Activated CD4-positive, alpha-beta T cell treated with anti-CD3 and anti-CD28 coated beads, Interleukin-2, amount 10 ng/mL, durations not matched to agents 24 days and 14 days (primary cell): ENCODE data around the gene LHCGR. TPM values are rescaled to one million over a fixed set of nuclear protein-coding genes. Genes with fewer than 3 reads are reported as not detected.
"Not testable (repeated sequence)": the region's sequence is repeated elsewhere in the genome, so short reads cannot be mapped to it uniquely, and the experiment has no call there.

Experiments
- DNase-seq: peaks from one replicate; pipeline ENCODE4 v3.0.0; 2022
- H3K27ac Mint-ChIP-seq: one replicate; pipeline ENCODE4 v1.8.0; 2022; ENCODE audit warnings: mild to moderate bottlenecking, mixed read lengths
- H3K27me3 Mint-ChIP-seq: one replicate; pipeline ENCODE4 v1.8.0; 2022; ENCODE audit warnings: mixed read lengths
- H3K36me3 Mint-ChIP-seq: one replicate; pipeline ENCODE4 v1.8.0; 2022; ENCODE audit warnings: low read depth, mild to moderate bottlenecking, mixed read lengths
- H3K4me1 Mint-ChIP-seq: one replicate; pipeline ENCODE4 v1.8.0; 2021; ENCODE audit warnings: mixed read lengths
- H3K4me3 Mint-ChIP-seq: one replicate; pipeline ENCODE4 v1.8.0; 2022; ENCODE audit warnings: mild to moderate bottlenecking, moderate library complexity, mixed read lengths
- H3K9me3 Mint-ChIP-seq: one replicate; pipeline ENCODE4 v1.8.0; 2021; ENCODE audit warnings: mixed read lengths
- intact Hi-C: fragments of 100-400 bp; cut with micrococcal nuclease; formaldehyde crosslinking; loops from one replicate; pipeline ENCODE4 v1.15.1; 2023
- total RNA-seq: library from RNA; stranded (reverse); gene quantifications from 2 replicates; pipeline ENCODE4 v1.2.3, GENCODE V29; 2022

The LHCGR gene
- total RNA-seq, 1 donor from 2014 or later, result not detected

DNA sequence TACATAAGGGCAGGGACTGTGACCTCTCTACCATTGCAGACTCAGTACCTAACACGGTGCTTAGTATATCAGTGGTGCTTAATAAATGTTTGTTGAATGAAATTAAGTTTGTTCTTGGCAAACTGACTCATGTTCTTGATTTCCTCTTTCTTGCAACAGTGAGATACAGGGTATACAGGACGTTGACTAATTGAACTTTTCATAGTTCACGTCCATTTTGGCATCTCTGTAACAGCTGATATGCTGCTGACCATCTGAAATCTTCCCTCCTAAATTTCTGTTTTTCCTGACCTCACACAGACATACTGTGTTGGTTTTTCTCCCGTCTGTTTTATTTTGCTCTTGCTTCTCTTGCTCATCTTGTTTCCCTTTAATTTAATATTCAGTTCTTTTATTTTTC lies 44.2 kb downstream of the LHCGR start:
- no peak for DNase-seq
- no peaks in the 10 kb centered on the region for H3K9me3 Mint-ChIP-seq
- no peaks in the 10 kb centered on the region for H3K36me3 Mint-ChIP-seq
- H3K27me3 Mint-ChIP-seq, result peaks cover 2% of the 10 kb centered on the region
- no peak overlapping the region for H3K4me3 Mint-ChIP-seq
- H3K27ac Mint-ChIP-seq, result no peak overlapping the region
- H3K4me1 Mint-ChIP-seq, result no peaks in the 10 kb centered on the region
- intact Hi-C loops, result no loop called here

- Mint-ChIP-seq H3K27me3 (peaks cover 2% of the 10 kb centered on the region), H3K27ac (no peak overlapping the region), H3K4me3 (no peak overlapping the region), H3K4me1 (no peaks in the 10 kb centered on the region), H3K9me3 (no peaks in the 10 kb centered on the region), H3K36me3 (no peaks in the 10 kb centered on the region)
- intact Hi-C loops, result no loop called here
- no peak for DNase-seq
These were observed 46.2 kb downstream of the LHCGR start for GRCh38 chr2:48709096-48710034.

- intact Hi-C loops, result no loop called here
- Mint-ChIP-seq H3K36me3 (no peaks in the 10 kb centered on the region), H3K4me1 (no peaks in the 10 kb centered on the region), H3K27me3 (peaks cover 2% of the 10 kb centered on the region), H3K27ac (no peak overlapping the region), H3K4me3 (no peak overlapping the region), H3K9me3 (no peaks in the 10 kb centered on the region)
- DNase-seq, result peak; percentile 60
These were observed 48.1 kb downstream of the LHCGR start for GRCh38 chr2:48707466-48707865.

GRCh38 chr2:48703621-48704020 lies 51.9 kb downstream of the LHCGR start:
- H3K36me3 Mint-ChIP-seq, H3K9me3 Mint-ChIP-seq, DNase-seq, H3K27me3 Mint-ChIP-seq, H3K4me3 Mint-ChIP-seq, H3K27ac Mint-ChIP-seq, intact Hi-C loops, H3K4me1 Mint-ChIP-seq: not testable (repeated sequence)

DNA sequence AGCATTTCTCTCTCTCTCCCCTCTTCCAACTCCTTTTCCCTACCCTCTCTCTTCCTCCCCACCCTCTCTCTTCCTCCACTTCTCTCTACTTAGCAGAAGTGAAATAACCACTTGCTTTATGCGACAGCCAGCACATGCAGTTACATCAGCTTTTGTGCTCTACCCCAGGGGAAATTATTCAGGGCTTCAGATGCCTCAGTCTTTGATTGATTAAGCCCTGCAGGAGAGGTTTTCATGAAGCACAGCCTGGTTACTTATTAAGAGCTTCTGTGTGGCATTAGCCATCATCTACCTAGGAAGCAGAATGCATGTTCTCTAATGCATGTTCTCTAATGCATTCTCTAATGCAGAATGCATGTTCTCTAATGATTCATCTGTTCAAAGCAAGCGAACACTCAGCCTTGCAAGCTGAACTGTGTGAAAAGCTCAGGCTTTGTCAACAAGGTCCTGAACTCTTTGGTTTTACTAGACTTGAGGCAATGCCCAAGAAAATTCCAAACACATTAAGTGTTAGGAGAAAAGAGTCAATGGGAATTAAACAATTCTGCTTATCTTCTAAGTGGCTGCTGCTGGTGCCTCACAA lies 56.1 kb downstream of the LHCGR start:
- intact Hi-C loops, result no loop called here
- H3K27me3 Mint-ChIP-seq, result no peaks in the 10 kb centered on the region
- no peaks in the 10 kb centered on the region for H3K9me3 Mint-ChIP-seq
- DNase-seq, result no peak
- H3K4me3 Mint-ChIP-seq, result no peak overlapping the region
- no peaks in the 10 kb centered on the region for H3K4me1 Mint-ChIP-seq
- H3K27ac Mint-ChIP-seq, result no peak overlapping the region
- no peaks in the 10 kb centered on the region for H3K36me3 Mint-ChIP-seq

- no peak overlapping the region for H3K4me3 Mint-ChIP-seq
- H3K9me3 Mint-ChIP-seq, result no peaks in the 10 kb centered on the region
- intact Hi-C loops, result no loop called here
- H3K4me1 Mint-ChIP-seq, result no peaks in the 10 kb centered on the region
- no peak for DNase-seq
- H3K36me3 Mint-ChIP-seq, result no peaks in the 10 kb centered on the region
- no peak overlapping the region for H3K27ac Mint-ChIP-seq
- H3K27me3 Mint-ChIP-seq, result peaks cover 3% of the 10 kb centered on the region
These were observed 58.6 kb downstream of the LHCGR start for GRCh38 chr2:48696881-48697280.

DNA sequence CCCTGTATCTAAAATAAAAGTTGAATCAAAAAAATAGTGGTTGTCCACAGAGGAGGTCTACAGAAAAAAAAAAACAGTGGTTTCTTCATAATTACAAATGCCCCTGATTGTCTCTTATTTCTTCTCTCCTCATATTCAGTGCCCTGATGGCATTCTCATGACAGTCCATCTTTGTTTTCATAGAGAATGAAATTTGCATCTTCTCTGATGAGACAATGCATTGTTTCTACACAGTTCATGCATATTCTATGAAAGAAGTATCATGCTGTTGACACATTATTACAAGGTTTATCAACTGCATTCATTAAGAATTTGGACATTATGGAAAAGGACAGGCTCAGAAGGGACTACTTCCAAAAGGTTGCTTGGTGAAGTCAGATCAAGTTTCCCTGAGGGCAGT lies 59.5 kb downstream of the LHCGR start:
- Mint-ChIP-seq H3K4me1 (no peaks in the 10 kb centered on the region), H3K9me3 (no peaks in the 10 kb centered on the region), H3K36me3 (no peaks in the 10 kb centered on the region), H3K27ac (no peak overlapping the region), H3K27me3 (peaks cover 3% of the 10 kb centered on the region), H3K4me3 (no peak overlapping the region)
- DNase-seq, result no peak
- intact Hi-C loops, result no loop called here

DNA sequence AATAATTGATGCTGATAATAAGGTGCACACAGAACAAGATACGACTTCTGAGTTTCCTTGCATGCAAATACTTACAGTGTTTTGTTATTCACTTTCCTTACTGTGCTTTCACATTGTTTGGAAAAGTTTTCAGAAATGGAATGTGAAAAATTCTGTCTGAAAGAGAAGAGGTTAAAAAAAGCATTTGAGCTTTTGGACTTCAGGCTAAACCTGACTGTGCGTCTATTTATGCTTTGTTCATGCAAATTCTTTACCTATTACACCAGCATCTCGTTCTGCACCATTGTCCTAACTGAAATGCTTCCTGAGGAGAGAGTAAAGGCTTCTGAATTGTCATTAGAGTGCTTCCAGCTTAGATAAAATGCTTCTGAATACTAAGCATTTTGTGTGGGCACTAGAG lies 61.4 kb downstream of the LHCGR start:
- H3K9me3 Mint-ChIP-seq, result no peaks in the 10 kb centered on the region
- no peak overlapping the region for H3K4me3 Mint-ChIP-seq
- intact Hi-C loops, result no loop called here
- DNase-seq, result no peak
- H3K27me3 Mint-ChIP-seq, result peaks cover 3% of the 10 kb centered on the region
- no peak overlapping the region for H3K27ac Mint-ChIP-seq
- no peaks in the 10 kb centered on the region for H3K4me1 Mint-ChIP-seq
- H3K36me3 Mint-ChIP-seq, result no peaks in the 10 kb centered on the region

DNA sequence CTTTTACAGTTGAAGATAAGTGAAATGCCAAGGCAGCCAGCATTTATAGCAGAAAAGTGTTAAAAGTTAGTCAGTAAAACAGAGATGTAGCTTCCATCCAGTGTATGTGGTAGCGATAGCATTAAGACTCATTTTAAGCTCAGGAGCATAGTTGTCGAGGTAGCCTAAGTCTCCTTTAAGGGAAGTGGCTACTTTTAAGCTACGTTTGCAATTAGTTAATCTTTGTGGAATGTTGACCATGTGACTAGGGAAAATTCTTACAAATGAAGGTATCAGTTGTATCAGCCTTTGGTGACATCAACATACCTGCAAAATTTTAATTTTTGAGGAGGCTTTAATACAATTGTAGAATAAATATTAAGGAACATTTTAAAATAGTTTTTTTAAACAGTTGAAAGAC lies 61.9 kb downstream of the LHCGR start:
- Mint-ChIP-seq H3K27me3 (peaks cover 3% of the 10 kb centered on the region), H3K27ac (no peak overlapping the region), H3K9me3 (no peaks in the 10 kb centered on the region), H3K4me3 (no peak overlapping the region), H3K4me1 (no peaks in the 10 kb centered on the region), H3K36me3 (no peaks in the 10 kb centered on the region)
- no peak for DNase-seq
- intact Hi-C loops, result no loop called here

DNA sequence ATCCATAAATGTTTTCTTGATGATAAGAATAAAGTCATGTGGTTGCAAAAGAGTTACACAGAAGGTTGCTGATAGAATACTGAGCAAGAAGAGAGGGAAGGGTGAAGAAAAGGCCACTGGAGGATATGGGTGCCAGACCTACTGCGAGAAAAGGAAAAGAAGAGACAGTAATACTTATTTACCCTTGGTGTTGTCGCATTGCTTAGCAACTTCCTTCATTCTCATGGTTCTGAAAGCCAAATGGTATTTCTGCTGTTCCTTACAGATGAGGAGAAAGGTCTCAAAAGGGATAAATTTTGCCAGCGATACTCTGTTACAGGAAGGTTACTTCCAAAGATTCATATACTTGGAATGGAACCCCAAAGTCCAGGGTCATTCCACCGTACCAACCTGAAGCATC lies 62.5 kb downstream of the LHCGR start:
- H3K4me1 Mint-ChIP-seq, result no peaks in the 10 kb centered on the region
- H3K27ac Mint-ChIP-seq, result no peak overlapping the region
- peaks cover 3% of the 10 kb centered on the region for H3K27me3 Mint-ChIP-seq
- H3K4me3 Mint-ChIP-seq, result no peak overlapping the region
- no peak for DNase-seq
- no peaks in the 10 kb centered on the region for H3K9me3 Mint-ChIP-seq
- intact Hi-C loops, result no loop called here
- no peaks in the 10 kb centered on the region for H3K36me3 Mint-ChIP-seq

- Mint-ChIP-seq H3K9me3 (no peaks in the 10 kb centered on the region), H3K36me3 (no peaks in the 10 kb centered on the region), H3K4me1 (no peaks in the 10 kb centered on the region), H3K27me3 (peaks cover 3% of the 10 kb centered on the region), H3K27ac (no peak overlapping the region), H3K4me3 (no peak overlapping the region)
- intact Hi-C loops, result no loop called here
- DNase-seq, result no peak
These were observed 63.4 kb downstream of the LHCGR start for GRCh38 chr2:48691935-48692691.

- Mint-ChIP-seq H3K27ac (no peak overlapping the region), H3K27me3 (peaks cover 9% of the 10 kb centered on the region), H3K9me3 (no peaks in the 10 kb centered on the region), H3K4me1 (no peaks in the 10 kb centered on the region), H3K4me3 (no peak overlapping the region), H3K36me3 (no peaks in the 10 kb centered on the region)
- DNase-seq, result no peak
- intact Hi-C loops, result no loop called here
These were observed 70.4 kb downstream of the LHCGR start for GRCh38 chr2:48685126-48685525.

GRCh38 chr2:48677450-48677849 lies 78.1 kb downstream of the LHCGR start:
- intact Hi-C loops, result no loop called here
- peaks cover 9% of the 10 kb centered on the region for H3K27me3 Mint-ChIP-seq
- H3K9me3 Mint-ChIP-seq, result no peaks in the 10 kb centered on the region
- no peak overlapping the region for H3K4me3 Mint-ChIP-seq
- no peak for DNase-seq
- H3K4me1 Mint-ChIP-seq, result no peaks in the 10 kb centered on the region
- no peaks in the 10 kb centered on the region for H3K36me3 Mint-ChIP-seq
- H3K27ac Mint-ChIP-seq, result no peak overlapping the region

- Mint-ChIP-seq H3K4me3 (no peak overlapping the region), H3K27ac (no peak overlapping the region), H3K36me3 (no peaks in the 10 kb centered on the region), H3K9me3 (no peaks in the 10 kb centered on the region), H3K27me3 (peaks cover 7% of the 10 kb centered on the region), H3K4me1 (no peaks in the 10 kb centered on the region)
- intact Hi-C loops, result no loop called here
- no peak for DNase-seq
These were observed 80.6 kb downstream of the LHCGR start for GRCh38 chr2:48674933-48675332.
